HCT116 (cell line): ENCODE measurements around the gene NFATC2IP. TPM values are rescaled to one million over a fixed set of nuclear protein-coding genes. Genes with fewer than 3 reads are reported as not detected.

ENCODE experiments used
- ATAC-seq: fragments of 200-7000 bp; cut with Tn5 transposase; 2 replicates; pipeline ENCODE4 v1.9.1; 2020; ENCODE audit warnings: mild to moderate bottlenecking, moderate library complexity
- BruUV-seq: library from RNA; stranded (reverse); fragments of 400-500 nt; replicated peaks from 2 replicates; lab custom pipeline; 2021; lab: Mats Ljungman, UMichigan
- CTCF ChIA-PET: fragments of 300-600 bp; sonication (Branson Sonifier 250); formaldehyde crosslinking; loops from one replicate; lab custom pipeline; 2021; ENCODE audit warnings: antibody characterized with exemption; lab: Charles Lee
- POLR2A ChIA-PET: fragments of 300-600, 350-600 bp; sonication (Branson Sonifier 250); formaldehyde crosslinking; loops from one replicate; lab custom pipeline; 2021; ENCODE audit warnings: antibody characterized with exemption; lab: Charles Lee
- RAD21 ChIA-PET, 2 experiments: fragments of 300-600 bp; sonication (Branson Sonifier 250); formaldehyde crosslinking; loops; one replicate each; lab custom pipeline; 2023; ENCODE audit warnings: low total read pairs in 2 of 2; ENCODE audit not compliant: uncharacterized antibody in 2 of 2, unreplicated experiment in 2 of 2, low non-redundant PET in 1 of 2; lab: Charles Lee
- DNase-seq: peaks from one replicate; pipeline ENCODE4 v3.0.0-alpha.2; 2010; ENCODE audit warnings: low read depth, low spot score
- H2AFZ ChIP-seq: fragments of 200-600 bp; shearing (Covaris generic), sonication (generic); 2 replicates; pipeline ENCODE4 v1.6.1; 2017; ENCODE audit warnings: low read depth, mixed run types, mixed read lengths, antibody characterized with exemption, low read length; ENCODE audit not compliant: poor library complexity, severe bottlenecking
- H3K27ac ChIP-seq: 2 replicates; pipeline ENCODE4 v1.5.1; 2012; ENCODE audit warnings: low read depth, low read length
- H3K27me3 ChIP-seq: fragments of 200-600 bp; sonication (generic); 2 replicates; pipeline ENCODE4 v1.6.1; 2016; ENCODE audit warnings: mixed run types, low read length, mixed read lengths; ENCODE audit not compliant: insufficient read depth
- H3K36me3 ChIP-seq, 2 experiments: fragments of 200-500 bp in 1 of 2; fragments of 200-600 bp in 1 of 2; sonication (Bioruptor generic) in 1 of 2; sonication (generic) in 1 of 2; 2 replicates each; pipeline versions ENCODE4 v1.5.1 to v1.6.1; 2014 to 2016; ENCODE audit warnings: low read length in 2 of 2, inconsistent platforms in 1 of 2, mixed read lengths in 1 of 2, mixed run types in 1 of 2; ENCODE audit not compliant: insufficient read depth in 2 of 2, control insufficient read depth in 1 of 2
- H3K4me1 ChIP-seq, 2 experiments: fragments of 200-600 bp in 1 of 2; sonication (generic) in 1 of 2; 2 replicates each; pipeline versions ENCODE4 v1.5.1 to v1.6.1; 2012 to 2017; ENCODE audit warnings: low read length in 2 of 2, inconsistent platforms in 1 of 2, mild to moderate bottlenecking in 1 of 2, mixed read lengths in 1 of 2, mixed run types in 1 of 2, moderate library complexity in 1 of 2; ENCODE audit not compliant: insufficient read depth in 2 of 2, control insufficient read depth in 1 of 2
- H3K4me2 ChIP-seq: fragments of 200-600 bp; sonication (generic); 2 replicates; pipeline ENCODE4 v1.6.1; 2017; ENCODE audit warnings: mixed run types, low read length, mixed read lengths
- H3K4me3 ChIP-seq, 2 experiments: fragments of 200-600 bp in 1 of 2; sonication (generic) in 1 of 2; replicated peaks in 1 of 2; 2 replicates each; pipeline ENCODE4 v1.5.1; 2011 to 2016; ENCODE audit warnings: low read length in 2 of 2, control low read depth in 1 of 2, low read depth in 1 of 2, mild to moderate bottlenecking in 1 of 2, mixed read lengths in 1 of 2, mixed run types in 1 of 2
- H3K79me2 ChIP-seq: fragments of 200-600 bp; sonication (generic); 2 replicates; pipeline ENCODE4 v1.6.1; 2017; ENCODE audit warnings: mild to moderate bottlenecking, mixed run types, low read length, moderate library complexity, mixed read lengths; ENCODE audit not compliant: insufficient read depth
- H3K9ac ChIP-seq: fragments of 200-600 bp; sonication (generic); 2 replicates; pipeline ENCODE4 v1.6.1; 2016; ENCODE audit warnings: low read length, mixed read lengths
- H3K9me2 ChIP-seq: fragments of 200-600 bp; sonication (generic), shearing (Covaris generic); 2 replicates; pipeline ENCODE4 v1.6.1; 2017; ENCODE audit warnings: mixed run types, mild to moderate bottlenecking, moderate library complexity; ENCODE audit not compliant: insufficient read depth
- H3K9me3 ChIP-seq, 2 experiments: fragments of 200-500 bp in 1 of 2; fragments of 200-600 bp in 1 of 2; sonication (Bioruptor generic) in 1 of 2; sonication (generic) in 1 of 2; 2 replicates each; pipeline ENCODE4 v1.6.1; 2014 to 2017; ENCODE audit warnings: low read length in 2 of 2, mixed read lengths in 2 of 2, inconsistent platforms in 1 of 2, low read depth in 1 of 2, mild to moderate bottlenecking in 1 of 2, mixed run types in 1 of 2, moderate library complexity in 1 of 2; ENCODE audit not compliant: control insufficient read depth in 1 of 2, insufficient read depth in 1 of 2
- H4K20me1 ChIP-seq: fragments of 200-600 bp; sonication (generic), shearing (Covaris generic); 2 replicates; pipeline ENCODE4 v1.6.1; 2017; ENCODE audit warnings: mixed run types, mild to moderate bottlenecking, moderate library complexity; ENCODE audit not compliant: insufficient read depth
- CBX3 ChIP-seq: IDR thresholded peaks from 2 replicates; pipeline ENCODE4 v1.6.1; 2012; ENCODE audit warnings: low read depth
- CEBPB ChIP-seq: IDR thresholded peaks from 2 replicates; pipeline ENCODE4 v1.6.1; 2012; ENCODE audit warnings: low read depth
- CTCF ChIP-seq, 3 experiments: fragments of 200-600 bp in 1 of 3; sonication (generic) in 1 of 3; IDR thresholded peaks in 2 of 3; conservative IDR thresholded peaks in 1 of 3; 2 replicates each; pipeline ENCODE4 v1.5.1; 2012 to 2017; ENCODE audit warnings: low read depth in 2 of 3, low read length in 2 of 3, antibody characterized with exemption in 1 of 3, borderline replicate concordance in 1 of 3, control low read depth in 1 of 3, mild to moderate bottlenecking in 1 of 3, mixed read lengths in 1 of 3, mixed run types in 1 of 3, moderate library complexity in 1 of 3; ENCODE audit not compliant: insufficient read depth in 1 of 3
- EGR1 ChIP-seq: IDR thresholded peaks from 2 replicates; pipeline ENCODE4 v1.6.1; 2012; ENCODE audit warnings: low read depth
- ELF1 ChIP-seq: IDR thresholded peaks from 2 replicates; pipeline ENCODE4 v1.6.1; 2012; ENCODE audit warnings: low read depth, borderline replicate concordance
- EZH2phosphoT487 ChIP-seq: fragments of 200-600 bp; IDR thresholded peaks from 2 replicates; pipeline ENCODE4 v1.6.1; 2018; ENCODE audit warnings: antibody characterized with exemption, borderline replicate concordance
- JUND ChIP-seq: IDR thresholded peaks from 2 replicates; pipeline ENCODE4 v1.6.1; 2012
- POLR2A ChIP-seq: IDR thresholded peaks from 2 replicates; pipeline ENCODE4 v1.7.0; 2011; ENCODE audit warnings: borderline replicate concordance; ENCODE audit not compliant: insufficient read depth, insufficient read length; ENCODE audit errors: extremely low read depth
- SP1 ChIP-seq: IDR thresholded peaks from 2 replicates; pipeline ENCODE4 v1.6.1; 2012; ENCODE audit warnings: low read depth
- SRF ChIP-seq: IDR thresholded peaks from 2 replicates; pipeline ENCODE4 v1.6.1; 2012; ENCODE audit warnings: low read depth
- TCF7L2 ChIP-seq: IDR thresholded peaks from 2 replicates; pipeline ENCODE4 v1.7.0; 2011; ENCODE audit warnings: borderline replicate concordance, inconsistent platforms; ENCODE audit not compliant: insufficient read depth, insufficient read length; ENCODE audit errors: extremely low read depth
- YY1 ChIP-seq: IDR thresholded peaks from 2 replicates; pipeline ENCODE4 v1.6.1; 2011; ENCODE audit warnings: low read length, low read depth, moderate library complexity, mild to moderate bottlenecking; ENCODE audit not compliant: insufficient replicate concordance; ENCODE audit errors: extremely low read depth
- ZBTB33 ChIP-seq: IDR thresholded peaks from 2 replicates; pipeline ENCODE4 v1.6.1; 2011; ENCODE audit warnings: mild to moderate bottlenecking, low read length, moderate library complexity; ENCODE audit not compliant: insufficient replicate concordance; ENCODE audit errors: extremely low read depth
- ZFX ChIP-seq: fragments of 450-650 bp; IDR thresholded peaks from 2 replicates; pipeline ENCODE4 v1.6.1; 2017
- ZNF274 ChIP-seq: fragments of 200-500 bp; sonication (Bioruptor generic); IDR thresholded peaks from 2 replicates; pipeline ENCODE4 v1.6.1; 2014; ENCODE audit warnings: mild to moderate bottlenecking, low read depth, low read length, inconsistent platforms
- intact Hi-C: fragments of 100-400 bp; cut with micrococcal nuclease; formaldehyde crosslinking; loops from 2 replicates; pipeline ENCODE4 v1.10.0; 2022
- total RNA-seq: library from RNA; stranded (reverse); gene quantifications from one replicate; pipeline ENCODE4 v1.2.1, GENCODE V29; 2021; ENCODE audit not compliant: unreplicated experiment

NFATC2IP gene
- total RNA-seq, 1 experiment from 2014 or later: 41.4 TPM

GRCh38 chr16:28981517-28981916, 30.8 kb downstream of the NFATC2IP start:
- Histone ChIP-seq H3K27me3 (no peaks in the 10 kb centered on the region), H3K9me3 (no peaks in the 10 kb centered on the region; a peak in 1 of 4 replicates), H3K4me3 (no peak overlapping the region), H4K20me1 (no peaks in the 10 kb centered on the region), H3K4me1 (no peaks in the 10 kb centered on the region), H2AFZ (no peak overlapping the region), H3K4me2 (no peak overlapping the region), H3K27ac (no peak overlapping the region), H3K79me2 (no peaks in the 10 kb centered on the region), H3K9ac (no peak overlapping the region), H3K9me2 (no peaks in the 10 kb centered on the region), H3K36me3 (peaks cover 0 to 15% of the 10 kb centered on the region in 2 experiments; a peak in 2 of 4 replicates)
- ChIA-PET CTCF (no interaction called here), RAD21 (no interaction called here), POLR2A (no interaction called here)
- ATAC-seq (peak; percentile 53), DNase-seq (no peak)
- intact Hi-C loops: no loop called here
- TF ChIP-seq ZBTB33: no peak
- peak; percentile 80 to 97 (median 90) for TF ChIP-seq CTCF (IDR thresholded peaks at IDR 0.05 in 2 of 3, conservative IDR thresholded peaks at IDR 0.05 in 1 of 3; ENCODE audit: borderline replicate concordance in 1 of 3, insufficient read depth in 1 of 3, low read depth in 2 of 3, low read length in 2 of 3)
- BruUV-seq: no TSS peak

GRCh38 chr16:28982418-28982817, 31.7 kb downstream of the NFATC2IP start:
- ATAC-seq: no peak
- POLR2A ChIA-PET: no interaction called here
- Histone ChIP-seq H3K9me3 (no peaks in the 10 kb centered on the region; a peak in 1 of 4 replicates), H3K27ac (no peak overlapping the region), H3K4me2 (no peak overlapping the region), H3K9me2 (no peaks in the 10 kb centered on the region), H3K9ac (no peak overlapping the region), H4K20me1 (no peaks in the 10 kb centered on the region), H3K4me3 (no peak overlapping the region), H2AFZ (no peak overlapping the region), H3K27me3 (no peaks in the 10 kb centered on the region), H3K79me2 (no peaks in the 10 kb centered on the region), H3K4me1 (no peaks in the 10 kb centered on the region), H3K36me3 (peaks cover 0 to 15% of the 10 kb centered on the region in 2 experiments; a peak in 2 of 4 replicates)
- BruUV-seq: no TSS peak
- intact Hi-C loops: no loop called here
- no peak for DNase-seq
- RAD21 ChIA-PET: no interaction called here
- CTCF ChIA-PET: no interaction called here
- TF ChIP-seq EGR1: no peak
- TF ChIP-seq CBX3: no peak
- TF ChIP-seq CEBPB: no peak
- TF ChIP-seq SP1: no peak
- TF ChIP-seq ZNF274: no peak
- TF ChIP-seq CTCF (IDR thresholded peaks at IDR 0.05 in 2 of 3, conservative IDR thresholded peaks at IDR 0.05 in 1 of 3; ENCODE audit: borderline replicate concordance in 1 of 3, insufficient read depth in 1 of 3, low read depth in 2 of 3, low read length in 2 of 3): no peak
- TF ChIP-seq EZH2phosphoT487: no peak
- TF ChIP-seq POLR2A: no peak
- no peak for TF ChIP-seq JUND
- TF ChIP-seq ZFX: no peak
- no peak for TF ChIP-seq ELF1
- TF ChIP-seq SRF: no peak
- no peak for TF ChIP-seq TCF7L2
- no peak for TF ChIP-seq YY1
